Gastroesophageal sphincter (tissue), 3 donors: Measurements from ENCODE around the gene TRMT10C.

Experiments
- CTCF ChIP-seq, 4 experiments: fragments of 200-600 bp in 2 of 4; fragments of 450-650 bp in 2 of 4; sonication (generic) in 1 of 4; IDR thresholded peaks; one replicate each; pipeline ENCODE4 v1.5.1; 2017 to 2019; ENCODE audit warnings: antibody characterized with exemption in 4 of 4, mild to moderate bottlenecking in 2 of 4, moderate library complexity in 2 of 4
- EP300 ChIP-seq: sonication (generic); formaldehyde crosslinking; IDR thresholded peaks from one replicate; pipeline ENCODE4 v1.6.1; 2017; ENCODE audit warnings: antibody characterized with exemption, mild to moderate bottlenecking
- POLR2A ChIP-seq, 2 donors: fragments of 450-650 bp; IDR thresholded peaks; one replicate each; pipeline ENCODE4 v1.6.1; 2017; ENCODE audit warnings: antibody characterized with exemption in 2 of 2, mild to moderate bottlenecking in 2 of 2, moderate library complexity in 1 of 2
- POLR2AphosphoS5 ChIP-seq: sonication (generic); formaldehyde crosslinking; IDR thresholded peaks from one replicate; pipeline ENCODE4 v1.6.1; 2017; ENCODE audit warnings: antibody characterized with exemption

DNA sequence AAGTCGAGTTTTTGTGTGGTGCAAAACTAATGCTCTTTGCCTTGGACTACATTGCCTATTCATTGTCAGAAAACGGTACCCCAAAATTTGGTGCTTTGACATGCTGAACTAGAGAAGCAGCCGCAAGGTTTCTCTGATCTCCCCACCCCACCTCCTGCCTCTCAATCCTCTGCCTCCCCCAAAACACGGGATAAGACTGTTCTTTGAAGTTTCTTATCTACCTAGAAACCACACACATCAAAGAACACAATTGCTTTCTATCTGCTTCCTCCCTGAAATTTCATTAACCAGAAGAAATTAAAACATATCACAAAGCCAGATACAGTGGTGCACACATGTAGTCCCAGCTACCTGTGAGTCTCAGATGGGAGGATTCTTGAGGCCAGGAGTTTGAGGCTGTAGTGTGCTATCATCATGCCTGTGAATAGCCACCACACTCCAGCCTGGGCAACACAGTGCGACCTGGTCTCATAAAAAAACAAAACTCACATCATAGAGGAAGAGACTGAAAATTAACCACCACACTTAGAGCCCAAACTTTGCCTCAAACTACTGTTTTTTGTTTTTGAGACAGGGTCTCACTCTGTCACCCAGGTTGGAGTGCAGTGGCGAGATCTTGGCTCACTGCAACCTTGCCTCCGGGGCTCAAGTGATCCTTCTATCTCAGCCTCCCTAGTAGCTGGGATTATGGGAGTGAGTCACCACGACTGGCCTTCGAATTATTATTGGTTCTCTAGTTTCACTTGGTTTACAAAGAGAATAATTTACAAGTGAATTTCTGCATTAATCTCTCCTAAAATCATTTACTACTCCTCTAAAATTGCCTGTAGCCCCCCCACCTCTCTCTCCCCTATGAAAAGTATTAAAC lies 9.6 kb downstream of the TRMT10C start:
- TF ChIP-seq POLR2A (IDR thresholded peaks at IDR 0.05): no peak
- no peak for TF ChIP-seq EP300
- no peak for TF ChIP-seq CTCF (IDR thresholded peaks at IDR 0.05)
- no peak for TF ChIP-seq POLR2AphosphoS5
